KOPT-K1 (cell line): ENCODE measurements around the gene NTN1.

Experiments used
- H3K27ac ChIP-seq: fragments of 200-600 bp; sonication (generic); 2 replicates; pipeline ENCODE4 v1.5.1; 2016; ENCODE audit warnings: antibody characterized with exemption, mild to moderate bottlenecking, low read depth, low read length; ENCODE audit not compliant: poor library complexity, severe bottlenecking
- H3K36me3 ChIP-seq: fragments of 200-600 bp; sonication (generic); 2 replicates; pipeline ENCODE4 v1.5.1; 2017; ENCODE audit warnings: antibody characterized with exemption, mild to moderate bottlenecking, low read length, moderate library complexity; ENCODE audit not compliant: insufficient read depth
- H3K9me3 ChIP-seq: fragments of 200-600 bp; sonication (generic); 2 replicates; pipeline ENCODE4 v1.5.1; 2017; ENCODE audit warnings: antibody characterized with exemption, low read length, mild to moderate bottlenecking; ENCODE audit not compliant: insufficient read depth, poor library complexity, severe bottlenecking

NTN1 gene

DNA sequence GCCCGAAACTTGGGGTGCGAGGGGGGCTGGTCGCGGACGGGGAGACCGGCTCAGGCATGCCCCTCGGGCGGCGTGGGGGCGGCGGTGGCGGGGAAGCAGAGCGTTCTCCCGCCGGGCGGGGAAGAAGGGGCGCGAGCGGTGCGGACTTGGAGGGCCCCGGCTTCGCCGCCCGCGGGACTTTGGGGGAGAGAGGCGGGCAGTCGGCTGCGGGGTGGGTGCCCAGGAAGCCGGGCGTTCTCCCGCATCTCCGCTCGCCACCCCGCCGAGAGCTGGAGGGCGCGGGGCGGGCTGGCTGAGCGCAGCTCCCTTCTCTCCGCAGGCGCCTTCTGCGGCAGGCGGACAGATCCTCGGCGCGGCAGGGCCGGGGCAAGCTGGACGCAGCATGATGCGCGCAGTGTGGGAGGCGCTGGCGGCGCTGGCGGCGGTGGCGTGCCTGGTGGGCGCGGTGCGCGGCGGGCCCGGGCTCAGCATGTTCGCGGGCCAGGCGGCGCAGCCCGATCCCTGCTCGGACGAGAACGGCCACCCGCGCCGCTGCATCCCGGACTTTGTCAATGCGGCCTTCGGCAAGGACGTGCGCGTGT, 772 bp downstream of the NTN1 start:
- no peaks in the 10 kb centered on the region for H3K9me3 ChIP-seq
- H3K27ac ChIP-seq: no peak overlapping the region
- H3K36me3 ChIP-seq: no peaks in the 10 kb centered on the region

DNA sequence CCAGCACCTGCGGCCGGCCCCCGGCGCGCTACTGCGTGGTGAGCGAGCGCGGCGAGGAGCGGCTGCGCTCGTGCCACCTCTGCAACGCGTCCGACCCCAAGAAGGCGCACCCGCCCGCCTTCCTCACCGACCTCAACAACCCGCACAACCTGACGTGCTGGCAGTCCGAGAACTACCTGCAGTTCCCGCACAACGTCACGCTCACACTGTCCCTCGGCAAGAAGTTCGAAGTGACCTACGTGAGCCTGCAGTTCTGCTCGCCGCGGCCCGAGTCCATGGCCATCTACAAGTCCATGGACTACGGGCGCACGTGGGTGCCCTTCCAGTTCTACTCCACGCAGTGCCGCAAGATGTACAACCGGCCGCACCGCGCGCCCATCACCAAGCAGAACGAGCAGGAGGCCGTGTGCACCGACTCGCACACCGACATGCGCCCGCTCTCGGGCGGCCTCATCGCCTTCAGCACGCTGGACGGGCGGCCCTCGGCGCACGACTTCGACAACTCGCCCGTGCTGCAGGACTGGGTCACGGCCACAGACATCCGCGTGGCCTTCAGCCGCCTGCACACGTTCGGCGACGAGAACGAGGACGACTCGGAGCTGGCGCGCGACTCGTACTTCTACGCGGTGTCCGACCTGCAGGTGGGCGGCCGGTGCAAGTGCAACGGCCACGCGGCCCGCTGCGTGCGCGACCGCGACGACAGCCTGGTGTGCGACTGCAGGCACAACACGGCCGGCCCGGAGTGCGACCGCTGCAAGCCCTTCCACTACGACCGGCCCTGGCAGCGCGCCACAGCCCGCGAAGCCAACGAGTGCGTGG, 1.5 kb downstream of the NTN1 start:
- no peaks in the 10 kb centered on the region for H3K36me3 ChIP-seq
- H3K27ac ChIP-seq: no peak overlapping the region
- no peaks in the 10 kb centered on the region for H3K9me3 ChIP-seq

DNA sequence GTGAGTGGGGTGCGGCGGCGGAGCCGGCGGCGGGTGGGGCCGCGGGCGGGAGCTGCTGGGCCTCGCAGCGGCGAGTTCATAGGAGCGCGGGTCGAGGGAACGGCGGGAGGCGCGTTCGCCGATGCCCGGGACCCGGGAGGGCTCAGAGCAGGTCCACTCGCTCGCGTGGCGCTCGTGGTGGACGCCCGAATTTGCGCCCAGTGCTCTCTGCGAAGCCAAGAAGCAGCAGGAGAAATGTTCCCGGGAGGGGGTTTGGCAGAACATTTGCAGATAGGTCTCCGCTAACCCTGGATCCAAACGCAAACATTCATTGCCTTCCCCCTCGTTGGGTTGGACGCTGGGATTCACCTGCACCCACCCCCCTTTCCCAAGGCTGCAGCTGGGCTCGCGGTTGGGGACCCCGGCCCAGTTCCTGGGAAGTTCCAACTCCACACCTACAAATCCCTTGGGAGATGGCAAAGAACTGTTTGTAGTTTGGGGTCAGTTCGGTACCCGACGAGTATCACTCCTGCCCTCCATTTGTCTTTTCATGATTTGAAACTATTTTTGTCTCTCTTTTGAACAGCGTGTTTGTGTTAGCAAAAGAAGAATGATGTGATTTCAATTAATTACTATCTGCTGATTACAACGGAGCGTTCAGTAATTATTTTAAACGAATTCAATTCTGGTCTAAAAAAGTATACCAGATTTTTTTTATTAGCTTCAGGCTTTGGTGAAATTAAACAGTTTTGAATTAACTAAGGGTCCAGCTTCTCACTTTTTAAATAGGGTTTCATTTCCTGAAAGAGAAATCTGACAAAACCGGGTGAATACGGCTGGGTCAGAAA, 2.3 kb downstream of the NTN1 start:
- Histone ChIP-seq H3K9me3 (no peaks in the 10 kb centered on the region), H3K36me3 (no peaks in the 10 kb centered on the region), H3K27ac (no peak overlapping the region)

DNA sequence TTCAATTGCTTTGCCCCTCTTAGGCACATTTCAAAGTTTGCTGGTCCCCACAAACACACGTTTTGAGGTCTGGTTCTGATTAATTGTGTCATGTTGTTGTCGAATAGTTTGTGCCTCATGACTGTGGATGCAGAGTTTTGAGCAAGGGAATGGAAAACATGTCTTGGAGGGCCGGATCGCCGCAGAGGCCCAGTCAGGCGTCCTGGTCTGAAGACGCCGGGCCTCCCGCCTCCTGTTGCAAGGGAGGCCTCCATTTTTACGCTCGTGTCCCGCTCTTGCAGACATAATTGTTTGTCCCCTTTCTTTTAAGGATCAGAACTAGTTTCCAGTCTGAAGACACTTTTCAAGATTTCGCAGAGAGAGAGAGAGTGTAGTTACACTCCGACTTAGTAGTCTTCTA, 3.2 kb downstream of the NTN1 start:
- no peak overlapping the region for H3K27ac ChIP-seq
- H3K9me3 ChIP-seq: no peaks in the 10 kb centered on the region
- no peaks in the 10 kb centered on the region for H3K36me3 ChIP-seq

DNA sequence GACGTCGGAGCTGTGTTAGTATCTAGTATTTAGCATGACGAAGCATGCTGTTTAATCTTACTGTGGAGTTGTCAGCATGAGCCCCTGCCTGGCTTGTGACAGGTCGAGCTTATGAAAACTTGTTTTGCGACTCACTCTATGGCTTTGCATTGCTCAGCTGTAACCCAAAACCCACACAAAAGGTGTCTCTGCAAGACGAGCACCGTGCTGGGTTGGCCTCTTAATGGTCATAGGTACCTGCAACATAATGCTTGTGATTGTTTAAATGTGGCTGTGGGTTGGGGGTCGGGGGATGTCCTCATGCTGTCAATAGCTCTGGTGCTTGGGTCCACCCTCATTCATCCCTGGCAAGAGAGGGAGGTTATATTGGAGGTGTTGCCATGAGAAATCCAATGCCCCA, 5.4 kb downstream of the NTN1 start:
- H3K36me3 ChIP-seq: no peaks in the 10 kb centered on the region
- no peak overlapping the region for H3K27ac ChIP-seq
- H3K9me3 ChIP-seq: no peaks in the 10 kb centered on the region

DNA sequence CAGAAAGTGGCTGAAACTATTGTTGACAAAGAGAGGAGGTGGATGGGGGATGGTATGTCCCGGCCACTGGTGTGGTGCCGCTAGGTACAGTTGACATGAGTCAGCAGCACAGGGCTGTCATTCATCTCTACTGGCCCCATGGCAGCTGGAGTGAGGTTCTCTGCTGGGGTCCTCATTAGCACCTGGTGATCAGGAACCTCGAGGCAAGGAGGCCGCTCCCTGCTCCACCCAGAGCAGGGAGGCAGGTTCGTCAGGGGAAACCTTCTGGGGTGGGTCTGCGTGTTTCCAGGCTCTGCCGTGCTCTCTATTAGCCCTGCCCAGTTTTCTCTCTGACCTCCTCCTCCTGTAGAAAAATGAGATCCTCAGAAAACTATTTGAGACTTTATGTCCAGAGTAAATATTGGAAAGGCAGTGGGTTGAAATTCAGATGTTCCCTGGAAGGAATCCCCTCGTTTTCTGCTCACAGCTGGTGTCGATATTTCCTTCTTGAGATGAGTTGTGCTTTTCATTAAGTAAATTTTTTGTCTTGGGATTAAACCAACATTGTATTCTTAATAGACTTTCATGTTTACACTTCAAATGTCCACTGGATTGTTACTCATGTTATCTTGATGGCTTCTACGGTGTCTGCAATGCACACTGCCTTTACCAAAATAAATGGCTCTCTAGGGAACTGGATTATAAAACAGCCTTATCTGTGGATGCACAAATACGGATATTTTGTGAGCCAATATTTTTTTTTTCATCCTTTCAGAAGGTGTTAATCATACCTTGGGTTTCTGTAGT, 7.1 kb downstream of the NTN1 start:
- Histone ChIP-seq H3K27ac (no peak overlapping the region), H3K9me3 (no peaks in the 10 kb centered on the region)

DNA sequence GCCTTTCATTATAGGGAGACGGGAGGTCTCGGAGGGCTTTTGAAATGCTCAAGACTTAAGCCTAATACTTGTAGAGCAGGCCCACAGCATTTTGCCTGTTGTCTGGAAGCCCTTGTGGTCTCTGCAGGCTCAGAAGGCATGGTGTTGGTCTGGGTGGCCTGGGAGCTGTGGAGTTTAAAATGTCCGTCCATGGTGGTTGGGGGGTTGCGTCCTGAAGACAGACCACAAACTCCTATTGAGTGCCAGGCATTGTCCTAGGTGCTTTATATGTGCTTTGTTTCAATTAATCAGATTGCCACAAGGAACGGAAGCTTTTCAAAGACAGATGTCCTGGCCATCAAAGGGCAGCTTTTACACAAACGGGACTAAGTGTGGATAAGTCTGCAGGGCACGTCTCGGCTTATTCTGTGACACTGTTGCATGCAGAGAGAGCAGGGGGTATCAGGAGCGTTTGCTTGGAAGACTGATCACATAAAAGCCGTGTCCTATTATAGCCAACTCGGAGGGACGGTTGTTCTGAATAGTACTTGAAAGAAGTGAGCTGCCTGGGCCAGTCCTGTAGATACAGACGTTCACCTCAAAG, 7.8 kb downstream of the NTN1 start:
- Histone ChIP-seq H3K36me3 (no peaks in the 10 kb centered on the region), H3K27ac (no peak overlapping the region), H3K9me3 (no peaks in the 10 kb centered on the region)

More for the DNA sequence above, 7.1 kb downstream of the NTN1 start:
- no peaks in the 10 kb centered on the region for H3K36me3 ChIP-seq

DNA sequence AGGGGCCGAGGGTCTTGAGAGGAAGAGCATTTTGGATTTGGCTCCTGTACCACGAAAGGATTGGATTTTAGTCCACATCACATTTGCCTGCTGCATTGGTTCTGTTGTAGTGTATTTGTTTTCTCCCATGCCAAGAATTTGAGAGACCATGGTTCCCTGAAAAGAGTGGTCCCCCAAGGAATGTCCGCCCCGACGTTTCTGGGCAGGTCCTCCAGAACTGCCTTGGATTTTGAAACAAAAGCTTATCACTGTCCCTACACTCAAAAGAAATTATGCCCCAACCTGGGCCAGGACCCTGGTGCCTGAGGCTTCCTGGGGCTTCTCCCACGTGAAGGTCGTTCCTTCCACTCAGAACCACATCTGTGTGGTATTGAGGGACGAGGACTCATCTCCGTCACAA, 10.8 kb downstream of the NTN1 start:
- H3K9me3 ChIP-seq: no peaks in the 10 kb centered on the region
- no peaks in the 10 kb centered on the region for H3K36me3 ChIP-seq
- H3K27ac ChIP-seq: no peak overlapping the region

DNA sequence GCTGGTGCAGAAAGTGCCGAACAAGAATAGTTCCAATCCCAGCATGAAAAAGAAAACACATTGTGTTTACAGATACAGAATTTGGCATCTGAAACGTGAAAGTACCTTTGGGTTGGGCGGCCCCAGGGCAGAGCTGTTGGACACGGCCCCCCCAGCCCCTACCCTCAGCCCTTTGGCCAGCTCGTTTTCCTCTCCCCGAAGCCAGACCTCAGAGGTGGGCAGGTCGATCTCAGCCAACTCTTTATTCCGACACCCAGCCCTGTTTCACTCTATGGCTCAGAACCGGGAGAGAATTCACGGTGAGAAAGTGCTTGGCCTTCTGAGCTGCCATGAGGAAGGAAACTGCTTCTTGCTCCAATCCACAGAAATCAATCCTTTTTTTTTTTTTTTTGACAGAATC, 11.3 kb downstream of the NTN1 start:
- no peak overlapping the region for H3K27ac ChIP-seq
- H3K36me3 ChIP-seq: no peaks in the 10 kb centered on the region
- no peaks in the 10 kb centered on the region for H3K9me3 ChIP-seq

DNA sequence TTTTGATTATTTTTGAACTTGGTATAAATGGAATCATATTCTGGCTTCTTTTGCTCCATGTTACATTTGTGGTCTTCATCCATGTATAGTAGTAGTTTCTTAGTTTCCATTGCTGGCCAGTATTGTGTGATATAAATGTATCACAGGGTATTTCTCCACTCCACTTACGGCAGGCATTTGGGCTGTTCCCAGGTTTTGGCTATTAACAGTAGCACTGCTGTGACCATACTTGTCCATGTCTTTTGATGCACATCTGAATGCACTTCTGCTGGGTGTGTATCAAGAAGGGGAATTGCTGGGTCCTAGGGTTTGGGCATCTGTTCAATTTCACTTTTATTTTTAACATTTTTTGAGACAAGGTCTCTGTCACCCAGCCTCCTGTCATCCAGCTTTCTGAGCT, 13.9 kb downstream of the NTN1 start:
- H3K36me3 ChIP-seq: no peaks in the 10 kb centered on the region
- H3K9me3 ChIP-seq: peaks cover 9% of the 10 kb centered on the region
- H3K27ac ChIP-seq: no peak overlapping the region

DNA sequence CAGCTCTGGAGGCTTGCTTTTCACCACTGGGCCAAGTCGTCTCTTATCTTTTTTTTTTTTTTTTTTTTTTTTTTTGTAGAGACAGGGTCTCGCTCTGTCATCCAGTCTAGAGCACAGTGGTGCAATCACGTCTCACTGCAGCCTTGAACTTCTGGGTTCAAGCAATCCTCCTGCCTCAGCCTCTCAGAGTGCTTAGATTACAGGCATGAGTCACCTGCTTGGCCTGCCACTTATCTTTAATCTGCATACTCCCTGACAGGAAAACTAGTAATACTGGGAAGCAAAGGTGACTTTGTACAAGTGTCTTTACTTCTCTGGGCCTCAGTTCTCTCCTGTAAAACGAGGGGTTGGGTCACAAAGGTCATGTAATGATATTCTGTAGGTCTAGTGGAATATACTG, 15.0 kb downstream of the NTN1 start:
- no peaks in the 10 kb centered on the region for H3K36me3 ChIP-seq
- peaks cover 16% of the 10 kb centered on the region for H3K9me3 ChIP-seq
- no peak overlapping the region for H3K27ac ChIP-seq

DNA sequence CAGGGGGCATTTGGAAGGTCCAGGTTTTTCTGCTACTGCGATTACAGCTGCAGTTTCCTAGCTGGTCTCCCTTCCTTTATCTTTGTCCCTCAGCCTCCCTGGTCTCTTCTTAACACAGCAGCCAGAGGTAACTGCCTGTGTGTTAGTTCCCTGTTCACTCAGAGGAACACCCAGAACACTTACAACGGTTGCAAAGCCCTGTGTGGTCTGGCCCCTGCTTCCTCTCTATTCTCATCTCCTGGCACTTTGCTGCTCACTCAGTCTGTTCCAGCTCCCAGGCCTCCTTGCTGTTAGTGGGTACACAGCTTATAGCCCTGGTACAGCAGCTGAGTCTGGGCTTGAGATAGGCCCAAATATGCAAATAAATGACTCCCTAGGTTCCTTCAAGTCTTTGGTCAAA, 16.4 kb downstream of the NTN1 start:
- peaks cover 16% of the 10 kb centered on the region for H3K9me3 ChIP-seq
- H3K27ac ChIP-seq: no peak overlapping the region
- H3K36me3 ChIP-seq: no peaks in the 10 kb centered on the region

DNA sequence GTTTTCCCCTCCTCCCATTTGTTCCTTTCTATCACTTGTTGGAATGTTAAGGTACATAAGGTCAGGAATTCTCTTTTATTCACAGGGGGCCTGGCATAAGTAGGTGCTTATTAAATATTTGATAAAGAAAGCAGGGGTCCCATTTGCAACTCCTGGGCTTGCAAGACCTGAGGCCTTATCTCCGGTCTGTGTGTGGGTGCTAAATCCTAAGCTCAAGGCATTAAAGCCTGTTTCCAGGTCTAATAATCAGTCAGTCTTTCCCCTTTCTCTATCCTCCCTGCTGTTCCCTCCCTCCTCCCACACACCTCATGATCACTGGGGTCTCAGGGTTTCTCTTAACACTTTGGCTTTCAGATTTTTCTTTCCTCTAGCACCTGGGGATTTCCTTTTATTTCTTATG, 17.1 kb downstream of the NTN1 start:
- H3K9me3 ChIP-seq: peaks cover 16% of the 10 kb centered on the region
- no peaks in the 10 kb centered on the region for H3K36me3 ChIP-seq

DNA sequence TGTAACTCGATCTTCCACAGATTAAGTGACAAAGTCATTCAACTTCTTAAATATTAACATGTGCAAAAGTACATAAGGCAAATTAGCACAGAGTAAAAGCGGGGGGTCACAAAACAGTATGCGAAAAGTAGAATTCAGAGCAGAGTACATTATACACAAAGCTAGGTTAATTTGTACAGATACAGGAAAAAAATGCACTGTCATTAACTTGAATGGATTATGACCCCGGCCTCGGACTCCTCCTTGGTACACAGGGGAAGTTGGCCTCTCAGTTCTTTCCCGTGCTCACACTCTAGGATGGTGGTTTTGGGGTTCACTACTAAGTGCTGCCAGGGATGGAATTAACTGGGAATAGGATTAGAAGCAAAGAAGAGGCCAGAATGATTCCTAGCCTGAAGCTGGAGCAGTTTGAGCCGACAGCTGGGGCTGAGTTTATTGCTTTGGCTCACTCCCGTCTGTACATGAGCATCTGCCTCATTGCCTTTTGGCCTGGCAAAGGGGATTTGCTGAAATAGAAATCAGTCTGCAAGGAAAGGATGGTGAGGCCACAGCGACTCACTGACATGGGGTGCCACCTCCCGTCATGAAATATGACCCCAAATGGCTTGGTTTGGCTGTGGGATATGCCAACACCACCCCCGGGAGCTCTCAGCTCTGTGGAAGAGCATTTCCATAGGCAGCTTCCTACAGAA, 23.6 kb downstream of the NTN1 start:
- Histone ChIP-seq H3K36me3 (no peaks in the 10 kb centered on the region), H3K27ac (no peak overlapping the region), H3K9me3 (peaks cover 18% of the 10 kb centered on the region)

More for the DNA sequence above, 17.1 kb downstream of the NTN1 start:
- no peak overlapping the region for H3K27ac ChIP-seq
